SU-DHL-6 (cell line): Measurements from ENCODE around the gene HOMER2.

ENCODE experiments used
- H2AFZ ChIP-seq: fragments of 200-600 bp; sonication (generic); 2 replicates; pipeline ENCODE4 v1.6.1; 2014; ENCODE audit warnings: low read depth, mild to moderate bottlenecking, moderate library complexity, mixed read lengths, antibody characterized with exemption, low read length; ENCODE audit not compliant: severe bottlenecking
- H3F3A ChIP-seq: fragments of 200-600 bp; shearing (Covaris generic); 2 replicates; pipeline ENCODE4 v1.6.0; 2016; ENCODE audit warnings: antibody characterized with exemption, mild to moderate bottlenecking; ENCODE audit not compliant: insufficient read depth
- H3K27ac ChIP-seq: fragments of 200-600 bp; sonication (generic); 2 replicates; pipeline ENCODE4 v1.5.1; 2016; ENCODE audit warnings: low read depth, mild to moderate bottlenecking, low read length, moderate library complexity, mixed read lengths
- H3K27me3 ChIP-seq: fragments of 200-600 bp; sonication (generic), shearing (Covaris generic); 2 replicates; pipeline ENCODE4 v1.6.0; 2014; ENCODE audit warnings: mild to moderate bottlenecking, low read length
- H3K36me3 ChIP-seq: fragments of 200-600 bp; sonication (generic); 2 replicates; pipeline ENCODE4 v1.6.1; 2014; ENCODE audit warnings: mild to moderate bottlenecking, low read length, mixed read lengths
- H3K4me2 ChIP-seq: fragments of 300-600, 200-600 bp; shearing (Covaris generic), sonication (generic); 2 replicates; pipeline ENCODE4 v1.6.0; 2014; ENCODE audit warnings: low read length, low read depth, mild to moderate bottlenecking; ENCODE audit not compliant: poor library complexity, severe bottlenecking
- H3K4me3 ChIP-seq: fragments of 200-600 bp; sonication (generic); 2 replicates; pipeline ENCODE4 v1.5.1; 2014; ENCODE audit warnings: antibody characterized with exemption, low read length, mild to moderate bottlenecking, mixed read lengths; ENCODE audit not compliant: insufficient read depth, poor library complexity, severe bottlenecking
- H3K79me2 ChIP-seq: fragments of 200-600 bp; sonication (generic); 2 replicates; pipeline ENCODE4 v1.6.1; 2014; ENCODE audit warnings: mild to moderate bottlenecking, low read length, moderate library complexity; ENCODE audit not compliant: insufficient read depth
- H3K9ac ChIP-seq: fragments of 200-600 bp; sonication (generic); 2 replicates; pipeline ENCODE4 v1.7.0; 2014; ENCODE audit warnings: mild to moderate bottlenecking, low read length
- H3K9me2 ChIP-seq: fragments of 200-600 bp; sonication (generic); replicated peaks from 2 replicates; pipeline ENCODE4 v1.6.1; 2014; ENCODE audit warnings: low read length; ENCODE audit not compliant: insufficient read depth
- H3K9me3 ChIP-seq: fragments of 200-600 bp; sonication (generic); 2 replicates; pipeline ENCODE4 v1.6.1; 2014; ENCODE audit warnings: low read length, mixed read lengths; ENCODE audit not compliant: insufficient read depth
- H4K20me1 ChIP-seq: fragments of 200-600 bp; sonication (generic); 2 replicates; pipeline ENCODE4 v1.6.1; 2014; ENCODE audit warnings: low read depth, mild to moderate bottlenecking, antibody characterized with exemption, low read length, moderate library complexity, mixed read lengths
- EZH2phosphoT487 ChIP-seq: fragments of 200-600 bp; sonication (generic), shearing (Covaris generic); conservative IDR thresholded peaks from 2 replicates; pipeline ENCODE4 v1.6.1; 2018; ENCODE audit warnings: mild to moderate bottlenecking, antibody characterized with exemption, low read length, moderate library complexity, mixed read lengths
- TF ChIP-seq, protein P1 (sequence below): fragments of 200-600 bp; sonication (generic); IDR thresholded peaks from one replicate; pipeline ENCODE4 v1.5.1; 2017; ENCODE audit warnings: antibody characterized with exemption, mild to moderate bottlenecking, low read length, moderate library complexity; ENCODE audit not compliant: insufficient read depth, poor library complexity, severe bottlenecking

Gene HOMER2

GRCh38 chr15:82950746-82951370 is 1.7 kb downstream of the HOMER2 start:
- no peak overlapping the region for H2AFZ ChIP-seq
- H3K9me3 ChIP-seq = no peaks in the 10 kb centered on the region
- H3K27ac ChIP-seq = no peak overlapping the region
- no peaks in the 10 kb centered on the region for H3K36me3 ChIP-seq
- no peaks in the 10 kb centered on the region for H4K20me1 ChIP-seq
- TF ChIP-seq EZH2phosphoT487 = no peak
- TF ChIP-seq, protein P1, sequence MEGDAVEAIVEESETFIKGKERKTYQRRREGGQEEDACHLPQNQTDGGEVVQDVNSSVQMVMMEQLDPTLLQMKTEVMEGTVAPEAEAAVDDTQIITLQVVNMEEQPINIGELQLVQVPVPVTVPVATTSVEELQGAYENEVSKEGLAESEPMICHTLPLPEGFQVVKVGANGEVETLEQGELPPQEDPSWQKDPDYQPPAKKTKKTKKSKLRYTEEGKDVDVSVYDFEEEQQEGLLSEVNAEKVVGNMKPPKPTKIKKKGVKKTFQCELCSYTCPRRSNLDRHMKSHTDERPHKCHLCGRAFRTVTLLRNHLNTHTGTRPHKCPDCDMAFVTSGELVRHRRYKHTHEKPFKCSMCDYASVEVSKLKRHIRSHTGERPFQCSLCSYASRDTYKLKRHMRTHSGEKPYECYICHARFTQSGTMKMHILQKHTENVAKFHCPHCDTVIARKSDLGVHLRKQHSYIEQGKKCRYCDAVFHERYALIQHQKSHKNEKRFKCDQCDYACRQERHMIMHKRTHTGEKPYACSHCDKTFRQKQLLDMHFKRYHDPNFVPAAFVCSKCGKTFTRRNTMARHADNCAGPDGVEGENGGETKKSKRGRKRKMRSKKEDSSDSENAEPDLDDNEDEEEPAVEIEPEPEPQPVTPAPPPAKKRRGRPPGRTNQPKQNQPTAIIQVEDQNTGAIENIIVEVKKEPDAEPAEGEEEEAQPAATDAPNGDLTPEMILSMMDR = no peak
- H3K27me3 ChIP-seq = no peaks in the 10 kb centered on the region
- no peak overlapping the region for H3K9ac ChIP-seq
- H3K4me3 ChIP-seq = no peak overlapping the region
- no peaks in the 10 kb centered on the region for H3K9me2 ChIP-seq
- no peak overlapping the region for H3K4me2 ChIP-seq
- no peaks in the 10 kb centered on the region for H3F3A ChIP-seq
- H3K79me2 ChIP-seq = no peaks in the 10 kb centered on the region

DNA sequence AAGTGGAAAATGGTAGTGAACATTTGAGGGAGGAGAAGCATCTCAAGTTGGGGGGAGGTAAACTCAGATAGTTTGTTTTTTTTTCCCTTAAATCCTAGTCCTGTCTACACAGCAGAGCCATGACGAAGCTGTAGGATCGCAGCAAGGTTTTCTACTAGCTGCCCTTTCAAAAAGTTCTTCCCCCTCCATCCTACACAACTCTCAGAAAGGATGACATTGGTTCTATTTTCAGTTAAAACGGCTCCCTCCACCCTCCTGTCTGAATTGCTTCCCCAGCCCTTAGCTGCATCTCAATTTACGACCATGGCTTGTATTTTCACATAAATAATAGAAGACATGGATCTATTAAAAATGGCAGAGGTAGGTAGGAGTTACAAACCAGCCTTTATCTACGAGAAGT is 2.2 kb downstream of the HOMER2 start:
- Histone ChIP-seq H4K20me1 (no peaks in the 10 kb centered on the region), H3K9me3 (no peaks in the 10 kb centered on the region), H2AFZ (no peak overlapping the region), H3K4me2 (no peak overlapping the region), H3K36me3 (no peaks in the 10 kb centered on the region), H3F3A (no peaks in the 10 kb centered on the region), H3K27ac (no peak overlapping the region), H3K9me2 (no peaks in the 10 kb centered on the region), H3K4me3 (no peak overlapping the region), H3K79me2 (no peaks in the 10 kb centered on the region), H3K27me3 (no peaks in the 10 kb centered on the region), H3K9ac (no peak overlapping the region)
- TF ChIP-seq, protein P1 = no peak
- no peak for TF ChIP-seq EZH2phosphoT487

DNA sequence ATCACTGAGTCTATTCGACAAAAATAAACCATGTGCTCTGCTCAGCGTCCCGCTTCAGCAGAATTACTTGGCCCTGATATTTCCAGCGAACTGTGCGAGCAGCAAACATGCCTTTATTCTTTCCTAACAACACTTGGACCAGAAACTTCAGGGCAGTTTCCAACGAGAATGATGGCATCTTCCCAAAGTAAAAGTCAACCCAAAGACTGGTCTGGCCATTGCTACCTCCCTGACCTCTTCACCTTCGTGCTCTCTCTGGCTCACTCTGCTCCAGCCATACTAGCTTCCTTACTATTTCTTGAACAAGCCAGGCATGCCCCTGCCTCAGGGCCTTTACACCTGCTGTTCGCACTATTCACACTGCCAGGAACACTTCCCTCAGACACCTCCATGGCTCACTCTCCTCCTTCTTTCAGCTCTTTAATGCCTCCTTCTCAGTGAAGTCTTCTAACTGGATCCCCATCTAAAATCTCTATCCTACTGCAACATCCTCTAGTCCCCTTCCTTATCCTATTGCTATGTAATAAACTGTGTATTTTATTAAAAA is 6.3 kb downstream of the HOMER2 start:
- Histone ChIP-seq H3F3A (no peaks in the 10 kb centered on the region), H3K27ac (no peak overlapping the region), H3K4me2 (no peak overlapping the region), H3K9me2 (no peaks in the 10 kb centered on the region), H3K36me3 (no peaks in the 10 kb centered on the region), H2AFZ (no peak overlapping the region), H3K9me3 (no peaks in the 10 kb centered on the region), H3K9ac (no peak overlapping the region), H4K20me1 (no peaks in the 10 kb centered on the region), H3K27me3 (no peaks in the 10 kb centered on the region), H3K79me2 (no peaks in the 10 kb centered on the region), H3K4me3 (no peak overlapping the region)
- TF ChIP-seq EZH2phosphoT487 = no peak
- TF ChIP-seq, protein P1 = no peak
